GM23338 (cell line): Measurements from ENCODE around the gene PAQR4. TPM values are rescaled to one million over a fixed set of nuclear protein-coding genes. Genes with fewer than 3 reads are reported as not detected.

Source experiments
- ATAC-seq: fragments of 200-7000 bp; cut with Tn5 transposase; 3 replicates; pipeline ENCODE4 v1.9.1; 2020
- DNase-seq: peaks from one replicate; pipeline ENCODE4 v3.0.0-alpha.2; 2015; ENCODE audit warnings: low spot score
- H2AFZ ChIP-seq: fragments of 200-600 bp; sonication (generic); 2 replicates; pipeline ENCODE4 v1.8.0; 2016; ENCODE audit warnings: antibody characterized with exemption, mild to moderate bottlenecking, moderate library complexity
- H3F3A ChIP-seq: fragments of 200-600 bp; sonication (generic); replicated peaks from 2 replicates; pipeline ENCODE4 v1.8.0; 2017; ENCODE audit warnings: antibody characterized with exemption, mixed run types, low read depth
- H3K27ac ChIP-seq: fragments of 200-600 bp; sonication (generic); 2 replicates; pipeline ENCODE4 v1.6.1; 2016; ENCODE audit warnings: low read depth
- H3K27me3 ChIP-seq: fragments of 200-600 bp; sonication (generic); 2 replicates; pipeline ENCODE4 v1.8.0; 2016; ENCODE audit warnings: mild to moderate bottlenecking, mixed run types, moderate library complexity; ENCODE audit not compliant: insufficient read depth
- H3K36me3 ChIP-seq: fragments of 200-600 bp; sonication (generic); 2 replicates; pipeline ENCODE4 v1.8.0; 2016; ENCODE audit warnings: mild to moderate bottlenecking; ENCODE audit not compliant: insufficient read depth
- H3K4me1 ChIP-seq: fragments of 200-600 bp; sonication (generic); 2 replicates; pipeline ENCODE4 v1.8.0; 2016; ENCODE audit warnings: mild to moderate bottlenecking, moderate library complexity; ENCODE audit not compliant: insufficient read depth
- H3K4me2 ChIP-seq: fragments of 200-600 bp; sonication (generic); 2 replicates; pipeline ENCODE4 v1.7.1; 2017; ENCODE audit warnings: mixed run types
- H3K4me3 ChIP-seq: fragments of 200-600 bp; sonication (generic); 2 replicates; pipeline ENCODE4 v1.6.1; 2016; ENCODE audit warnings: mixed run types
- H3K79me2 ChIP-seq: fragments of 200-600 bp; sonication (generic); replicated peaks from 2 replicates; pipeline ENCODE4 v1.8.0; 2017; ENCODE audit warnings: mild to moderate bottlenecking; ENCODE audit not compliant: insufficient read depth
- H3K9me2 ChIP-seq: fragments of 200-600 bp; sonication (generic); 2 replicates; pipeline ENCODE4 v1.8.0; 2017; ENCODE audit not compliant: insufficient read depth
- H4K20me1 ChIP-seq: fragments of 200-600 bp; sonication (generic); replicated peaks from 2 replicates; pipeline ENCODE4 v1.8.0; 2017; ENCODE audit warnings: mild to moderate bottlenecking; ENCODE audit not compliant: insufficient read depth
- H3K27ac Mint-ChIP-seq: 2 replicates; pipeline ENCODE4 v1.8.0; 2020; ENCODE audit warnings: inconsistent platforms, mild to moderate bottlenecking, moderate library complexity, mixed read lengths
- H3K27me3 Mint-ChIP-seq: 3 replicates; pipeline ENCODE4 v1.8.0; 2022; ENCODE audit warnings: low read depth, mild to moderate bottlenecking, moderate library complexity, mixed read lengths, inconsistent platforms; ENCODE audit not compliant: insufficient read depth, poor library complexity
- H3K36me3 Mint-ChIP-seq: 3 replicates; pipeline ENCODE4 v1.8.0; 2021; ENCODE audit warnings: low read depth, mild to moderate bottlenecking, inconsistent platforms, moderate library complexity, mixed read lengths
- H3K4me1 Mint-ChIP-seq: 3 replicates; pipeline ENCODE4 v1.8.0; 2020; ENCODE audit warnings: mild to moderate bottlenecking, inconsistent platforms, mixed read lengths
- H3K4me3 Mint-ChIP-seq: 3 replicates; pipeline ENCODE4 v1.8.0; 2021; ENCODE audit warnings: moderate library complexity, mild to moderate bottlenecking, inconsistent platforms, mixed read lengths
- H3K9me3 Mint-ChIP-seq: 3 replicates; pipeline ENCODE4 v1.8.0; 2020; ENCODE audit warnings: moderate library complexity, mild to moderate bottlenecking, inconsistent platforms, mixed read lengths
- CREB1 ChIP-seq: fragments of 250-450 bp; sonication (Bioruptor Pico); IDR thresholded peaks from 2 replicates; pipeline ENCODE4 v1.5.0; 2020; ENCODE audit warnings: low read depth, mild to moderate bottlenecking, moderate library complexity
- EZH2 ChIP-seq: fragments of 200-600 bp; sonication (generic); IDR thresholded peaks from one replicate; pipeline ENCODE4 v1.8.0; 2017; ENCODE audit warnings: antibody characterized with exemption, mild to moderate bottlenecking, low read depth; ENCODE audit not compliant: unreplicated experiment
- EZH2phosphoT487 ChIP-seq: fragments of 200-600 bp; sonication (generic); IDR thresholded peaks from one replicate; pipeline ENCODE4 v1.8.1; 2018; ENCODE audit warnings: antibody characterized with exemption; ENCODE audit not compliant: unreplicated experiment
- JUNB ChIP-seq: IDR thresholded peaks from one replicate; pipeline ENCODE4 v1.6.1; 2016; ENCODE audit warnings: antibody characterized with exemption; ENCODE audit not compliant: unreplicated experiment
- NANOG ChIP-seq: IDR thresholded peaks from 2 replicates; pipeline ENCODE4 v1.6.1; 2016; ENCODE audit warnings: antibody characterized with exemption, borderline replicate concordance
- POLR2AphosphoS5 ChIP-seq: IDR thresholded peaks from 2 replicates; pipeline ENCODE4 v1.6.1; 2016; ENCODE audit warnings: antibody characterized with exemption, low read depth
- STAT1 ChIP-seq: IDR thresholded peaks from one replicate; pipeline ENCODE4 v1.6.1; 2016; ENCODE audit warnings: antibody characterized with exemption; ENCODE audit not compliant: unreplicated experiment
- ZNF114 ChIP-seq: fragments of 250-450 bp; sonication (Bioruptor Pico); IDR thresholded peaks from 2 replicates; pipeline ENCODE4 v1.5.0; 2020; ENCODE audit warnings: mild to moderate bottlenecking, moderate library complexity
- ZNF331 ChIP-seq: fragments of 250-450 bp; sonication (Bioruptor Pico); IDR thresholded peaks from 2 replicates; pipeline ENCODE4 v1.5.0; 2020; ENCODE audit warnings: low read depth, mild to moderate bottlenecking, moderate library complexity
- polyA plus RNA-seq: library from polyadenylated mRNA; unstranded; fragments of >200 nt; fragmentation: Nextera tagmentation; extraction: Ambion mirVana; gene quantifications from 2 replicates; pipeline ENCODE4 v1.2.1, GENCODE V29; 2016
- total RNA-seq: library from RNA; depleted of rRNA; stranded (reverse); fragments of >200 nt; shearing (Covaris generic); gene quantifications from 2 replicates; pipeline ENCODE4 v1.2.3, GENCODE V29; 2014
- TF ChIP-seq, protein P1 (sequence below): fragments of 250-450 bp; sonication (Bioruptor Pico); IDR thresholded peaks from 2 replicates; pipeline ENCODE4 v1.5.0; 2020; ENCODE audit warnings: mild to moderate bottlenecking, moderate library complexity
- TF ChIP-seq, protein P2 (sequence below): IDR thresholded peaks from 2 replicates; pipeline ENCODE4 v1.6.1; 2016; ENCODE audit warnings: antibody characterized with exemption
- TF ChIP-seq, protein P3 (sequence below), 2 experiments: fragments of 200-600 bp in 1 of 2; sonication (generic) in 1 of 2; conservative IDR thresholded peaks; 2 replicates each; pipeline versions ENCODE4 v1.5.1 to v1.6.1; 2016 to 2017; ENCODE audit warnings: antibody characterized with exemption in 2 of 2, low read depth in 2 of 2, mild to moderate bottlenecking in 2 of 2, moderate library complexity in 1 of 2

PAQR4 gene
- total and polyA plus RNA-seq, 2 experiments from 2014 or later: 7.0 to 29.3 TPM

DNA sequence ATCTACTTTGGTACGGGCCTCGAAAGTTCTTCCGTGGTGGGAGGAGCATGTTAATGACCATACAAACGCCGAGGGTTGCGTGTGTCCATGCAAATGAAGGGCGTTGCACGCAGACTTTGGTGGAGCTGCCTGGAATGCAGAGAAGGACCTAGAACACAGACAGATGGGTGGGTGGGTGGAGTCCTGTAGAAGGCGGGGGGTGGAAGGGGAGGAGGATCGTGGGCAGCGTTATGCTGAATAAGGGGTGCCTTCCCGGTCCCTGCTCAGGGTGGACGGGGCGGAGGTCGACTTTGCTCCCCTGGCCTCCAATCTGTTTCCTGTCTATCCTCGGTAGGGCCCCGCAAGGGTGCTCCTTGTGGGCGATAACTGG is 795 bp upstream of the PAQR4 start:
- H3K4me1 ChIP-seq: peaks cover 20% of the 10 kb centered on the region; the same call in 1 of the 2 replicates
- Mint-ChIP-seq H3K36me3 (peaks cover 17% of the 10 kb centered on the region), H3K27me3 (peaks cover 47% of the 10 kb centered on the region), H3K9me3 (no peaks in the 10 kb centered on the region), H3K4me1 (peaks cover 27% of the 10 kb centered on the region), H3K4me3 (peak overlapping the region; percentile 68), H3K27ac (no peak overlapping the region)
- TF ChIP-seq ZNF331 (CRISPR knock-in tag) (no peak), CREB1 (CRISPR knock-in tag) (no peak), EZH2phosphoT487 (no peak), POLR2AphosphoS5 (no peak), ZNF114 (CRISPR knock-in tag) (no peak), NANOG (no peak), STAT1 (no peak), EZH2 (no peak), JUNB (no peak)
- TF ChIP-seq, protein P1, sequence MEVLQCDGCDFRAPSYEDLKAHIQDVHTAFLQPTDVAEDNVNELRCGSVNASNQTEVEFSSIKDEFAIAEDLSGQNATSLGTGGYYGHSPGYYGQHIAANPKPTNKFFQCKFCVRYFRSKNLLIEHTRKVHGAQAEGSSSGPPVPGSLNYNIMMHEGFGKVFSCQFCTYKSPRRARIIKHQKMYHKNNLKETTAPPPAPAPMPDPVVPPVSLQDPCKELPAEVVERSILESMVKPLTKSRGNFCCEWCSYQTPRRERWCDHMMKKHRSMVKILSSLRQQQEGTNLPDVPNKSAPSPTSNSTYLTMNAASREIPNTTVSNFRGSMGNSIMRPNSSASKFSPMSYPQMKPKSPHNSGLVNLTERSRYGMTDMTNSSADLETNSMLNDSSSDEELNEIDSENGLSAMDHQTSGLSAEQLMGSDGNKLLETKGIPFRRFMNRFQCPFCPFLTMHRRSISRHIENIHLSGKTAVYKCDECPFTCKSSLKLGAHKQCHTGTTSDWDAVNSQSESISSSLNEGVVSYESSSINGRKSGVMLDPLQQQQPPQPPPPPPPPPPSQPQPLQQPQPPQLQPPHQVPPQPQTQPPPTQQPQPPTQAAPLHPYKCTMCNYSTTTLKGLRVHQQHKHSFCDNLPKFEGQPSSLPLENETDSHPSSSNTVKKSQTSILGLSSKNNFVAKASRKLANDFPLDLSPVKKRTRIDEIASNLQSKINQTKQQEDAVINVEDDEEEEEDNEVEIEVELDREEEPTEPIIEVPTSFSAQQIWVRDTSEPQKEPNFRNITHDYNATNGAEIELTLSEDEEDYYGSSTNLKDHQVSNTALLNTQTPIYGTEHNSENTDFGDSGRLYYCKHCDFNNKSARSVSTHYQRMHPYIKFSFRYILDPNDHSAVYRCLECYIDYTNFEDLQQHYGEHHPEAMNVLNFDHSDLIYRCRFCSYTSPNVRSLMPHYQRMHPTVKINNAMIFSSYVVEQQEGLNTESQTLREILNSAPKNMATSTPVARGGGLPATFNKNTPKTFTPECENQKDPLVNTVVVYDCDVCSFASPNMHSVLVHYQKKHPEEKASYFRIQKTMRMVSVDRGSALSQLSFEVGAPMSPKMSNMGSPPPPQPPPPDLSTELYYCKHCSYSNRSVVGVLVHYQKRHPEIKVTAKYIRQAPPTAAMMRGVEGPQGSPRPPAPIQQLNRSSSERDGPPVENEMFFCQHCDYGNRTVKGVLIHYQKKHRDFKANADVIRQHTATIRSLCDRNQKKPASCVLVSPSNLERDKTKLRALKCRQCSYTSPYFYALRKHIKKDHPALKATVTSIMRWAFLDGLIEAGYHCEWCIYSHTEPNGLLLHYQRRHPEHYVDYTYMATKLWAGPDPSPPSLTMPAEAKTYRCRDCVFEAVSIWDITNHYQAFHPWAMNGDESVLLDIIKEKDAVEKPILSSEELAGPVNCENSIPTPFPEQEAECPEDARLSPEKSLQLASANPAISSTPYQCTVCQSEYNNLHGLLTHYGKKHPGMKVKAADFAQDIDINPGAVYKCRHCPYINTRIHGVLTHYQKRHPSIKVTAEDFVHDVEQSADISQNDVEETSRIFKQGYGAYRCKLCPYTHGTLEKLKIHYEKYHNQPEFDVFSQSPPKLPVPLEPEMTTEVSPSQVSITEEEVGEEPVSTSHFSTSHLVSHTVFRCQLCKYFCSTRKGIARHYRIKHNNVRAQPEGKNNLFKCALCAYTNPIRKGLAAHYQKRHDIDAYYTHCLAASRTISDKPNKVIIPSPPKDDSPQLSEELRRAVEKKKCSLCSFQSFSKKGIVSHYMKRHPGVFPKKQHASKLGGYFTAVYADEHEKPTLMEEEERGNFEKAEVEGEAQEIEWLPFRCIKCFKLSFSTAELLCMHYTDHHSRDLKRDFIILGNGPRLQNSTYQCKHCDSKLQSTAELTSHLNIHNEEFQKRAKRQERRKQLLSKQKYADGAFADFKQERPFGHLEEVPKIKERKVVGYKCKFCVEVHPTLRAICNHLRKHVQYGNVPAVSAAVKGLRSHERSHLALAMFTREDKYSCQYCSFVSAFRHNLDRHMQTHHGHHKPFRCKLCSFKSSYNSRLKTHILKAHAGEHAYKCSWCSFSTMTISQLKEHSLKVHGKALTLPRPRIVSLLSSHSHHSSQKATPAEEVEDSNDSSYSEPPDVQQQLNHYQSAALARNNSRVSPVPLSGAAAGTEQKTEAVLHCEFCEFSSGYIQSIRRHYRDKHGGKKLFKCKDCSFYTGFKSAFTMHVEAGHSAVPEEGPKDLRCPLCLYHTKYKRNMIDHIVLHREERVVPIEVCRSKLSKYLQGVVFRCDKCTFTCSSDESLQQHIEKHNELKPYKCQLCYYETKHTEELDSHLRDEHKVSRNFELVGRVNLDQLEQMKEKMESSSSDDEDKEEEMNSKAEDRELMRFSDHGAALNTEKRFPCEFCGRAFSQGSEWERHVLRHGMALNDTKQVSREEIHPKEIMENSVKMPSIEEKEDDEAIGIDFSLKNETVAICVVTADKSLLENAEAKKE (CRISPR knock-in tag): no peak
- TF ChIP-seq, protein P2, sequence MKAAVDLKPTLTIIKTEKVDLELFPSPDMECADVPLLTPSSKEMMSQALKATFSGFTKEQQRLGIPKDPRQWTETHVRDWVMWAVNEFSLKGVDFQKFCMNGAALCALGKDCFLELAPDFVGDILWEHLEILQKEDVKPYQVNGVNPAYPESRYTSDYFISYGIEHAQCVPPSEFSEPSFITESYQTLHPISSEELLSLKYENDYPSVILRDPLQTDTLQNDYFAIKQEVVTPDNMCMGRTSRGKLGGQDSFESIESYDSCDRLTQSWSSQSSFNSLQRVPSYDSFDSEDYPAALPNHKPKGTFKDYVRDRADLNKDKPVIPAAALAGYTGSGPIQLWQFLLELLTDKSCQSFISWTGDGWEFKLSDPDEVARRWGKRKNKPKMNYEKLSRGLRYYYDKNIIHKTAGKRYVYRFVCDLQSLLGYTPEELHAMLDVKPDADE: no peak
- TF ChIP-seq, protein P3, sequence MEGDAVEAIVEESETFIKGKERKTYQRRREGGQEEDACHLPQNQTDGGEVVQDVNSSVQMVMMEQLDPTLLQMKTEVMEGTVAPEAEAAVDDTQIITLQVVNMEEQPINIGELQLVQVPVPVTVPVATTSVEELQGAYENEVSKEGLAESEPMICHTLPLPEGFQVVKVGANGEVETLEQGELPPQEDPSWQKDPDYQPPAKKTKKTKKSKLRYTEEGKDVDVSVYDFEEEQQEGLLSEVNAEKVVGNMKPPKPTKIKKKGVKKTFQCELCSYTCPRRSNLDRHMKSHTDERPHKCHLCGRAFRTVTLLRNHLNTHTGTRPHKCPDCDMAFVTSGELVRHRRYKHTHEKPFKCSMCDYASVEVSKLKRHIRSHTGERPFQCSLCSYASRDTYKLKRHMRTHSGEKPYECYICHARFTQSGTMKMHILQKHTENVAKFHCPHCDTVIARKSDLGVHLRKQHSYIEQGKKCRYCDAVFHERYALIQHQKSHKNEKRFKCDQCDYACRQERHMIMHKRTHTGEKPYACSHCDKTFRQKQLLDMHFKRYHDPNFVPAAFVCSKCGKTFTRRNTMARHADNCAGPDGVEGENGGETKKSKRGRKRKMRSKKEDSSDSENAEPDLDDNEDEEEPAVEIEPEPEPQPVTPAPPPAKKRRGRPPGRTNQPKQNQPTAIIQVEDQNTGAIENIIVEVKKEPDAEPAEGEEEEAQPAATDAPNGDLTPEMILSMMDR (conservative IDR thresholded peaks at IDR 0.05; ENCODE audit: low read depth in 2 of 2): no peak
- H3F3A ChIP-seq: peaks cover 40% of the 10 kb centered on the region
- peak overlapping the region; percentile 94 for H3K4me3 ChIP-seq
- peaks cover 12% of the 10 kb centered on the region for H4K20me1 ChIP-seq
- ATAC-seq: no peak
- H2AFZ ChIP-seq: peak overlapping the region; percentile 85; the same call in 1 of the 2 replicates
- peak; percentile 54 for DNase-seq
- H3K27ac ChIP-seq: no peak overlapping the region
- peak overlapping the region; percentile 95 for H3K4me2 ChIP-seq
- no peaks in the 10 kb centered on the region for H3K79me2 ChIP-seq
- no peaks in the 10 kb centered on the region for H3K36me3 ChIP-seq
- no peaks in the 10 kb centered on the region for H3K9me2 ChIP-seq
- peaks cover 39% of the 10 kb centered on the region for H3K27me3 ChIP-seq
